ENCODE measurements around the gene SLAMF1.
"Not testable (repeated sequence)": the region's sequence is repeated elsewhere in the genome, so short reads cannot be mapped to it uniquely, and the experiment has no call there.

The SLAMF1 gene

DNA sequence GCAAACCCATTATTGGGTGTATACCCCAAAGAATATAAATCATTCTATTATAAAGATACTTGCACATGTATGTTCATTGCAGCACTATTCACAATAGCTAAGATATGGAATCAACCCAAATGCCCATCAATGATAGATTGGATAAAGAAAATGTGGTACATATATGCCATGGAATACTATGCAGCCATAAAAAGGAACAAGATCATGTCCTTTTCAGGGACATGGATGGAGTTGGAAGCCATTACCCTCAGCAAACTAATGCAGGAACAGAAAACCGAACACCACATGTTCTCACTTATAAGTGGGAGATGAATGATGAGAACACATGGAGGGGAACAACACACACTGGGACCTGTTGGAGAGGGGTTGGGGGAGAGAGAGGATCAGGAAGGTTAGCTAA, 83.6 kb downstream of the SLAMF1 start:
- not testable (repeated sequence) for DNase-seq (ENCODE audit: low read depth in 2 of 2)

DNA sequence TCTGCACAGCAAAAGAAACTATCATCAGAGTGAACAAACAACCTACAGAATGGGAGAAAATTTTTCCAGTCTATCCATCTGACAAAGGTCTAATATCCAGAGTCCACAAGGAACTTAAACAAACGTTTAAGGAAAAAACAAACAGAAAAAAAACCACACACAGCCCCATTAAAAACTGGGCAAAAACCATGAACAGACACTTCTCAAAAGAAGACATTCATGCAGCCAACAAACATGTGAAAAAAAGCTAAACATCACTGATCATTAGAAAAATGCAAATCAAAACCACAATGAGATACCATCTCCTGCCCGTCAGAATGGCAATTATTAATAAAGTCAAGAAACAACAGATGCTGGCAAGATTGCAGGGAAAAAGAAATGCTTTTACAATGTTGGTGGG, 84.1 kb downstream of the SLAMF1 start:
- DNase-seq (ENCODE audit: low read depth in 2 of 2): not testable (repeated sequence)

DNA sequence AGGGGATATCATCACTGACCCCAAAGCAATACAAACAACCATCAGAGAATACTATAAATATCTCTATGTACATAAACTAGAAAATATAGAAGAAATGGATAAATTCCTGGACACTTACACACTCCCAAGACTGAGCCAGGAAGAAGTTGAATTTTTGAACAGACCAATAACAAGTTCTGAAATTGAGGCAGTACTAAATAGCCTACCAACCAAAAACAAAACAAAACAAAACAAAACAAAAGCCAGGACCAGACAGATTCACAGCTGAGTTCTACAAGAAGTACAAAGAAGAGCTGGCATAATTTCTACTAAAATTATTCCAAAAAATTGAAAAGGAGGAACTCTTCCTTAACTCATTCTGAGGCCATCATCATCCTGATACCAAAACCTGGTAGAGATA, 86.0 kb downstream of the SLAMF1 start:
- no peak for DNase-seq (ENCODE audit: low read depth in 2 of 2)

DNA sequence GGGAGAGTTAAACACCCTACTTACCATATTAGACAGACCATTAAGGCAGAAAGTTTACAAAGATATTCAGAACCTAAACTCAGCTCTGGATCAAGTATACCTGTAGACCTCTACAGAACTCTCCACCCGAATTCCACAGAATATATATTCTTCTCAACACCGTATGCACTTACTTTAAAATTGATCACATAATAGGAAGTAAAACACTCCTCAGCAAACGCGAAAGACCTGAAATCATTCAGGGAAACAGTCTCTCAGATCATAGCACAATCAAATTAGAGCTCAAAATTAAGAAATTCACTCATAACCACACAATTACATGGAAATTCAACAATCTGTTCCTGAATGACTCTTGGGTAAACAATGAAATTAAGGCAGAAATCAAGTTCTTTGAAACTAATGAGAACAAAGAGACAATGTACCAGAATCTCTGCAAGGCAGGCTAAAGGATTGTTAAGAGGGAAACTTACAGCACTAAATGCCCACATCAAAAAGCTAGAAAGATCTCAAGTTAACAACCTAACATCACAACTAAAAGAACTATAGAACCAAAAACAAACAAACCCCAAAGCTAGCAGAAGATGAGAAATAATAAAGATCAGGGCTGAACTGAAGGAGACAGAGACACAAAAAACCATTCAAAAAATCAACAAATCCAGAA, 86.7 kb downstream of the SLAMF1 start:
- DNase-seq (ENCODE audit: low read depth in 2 of 2): no peak

DNA sequence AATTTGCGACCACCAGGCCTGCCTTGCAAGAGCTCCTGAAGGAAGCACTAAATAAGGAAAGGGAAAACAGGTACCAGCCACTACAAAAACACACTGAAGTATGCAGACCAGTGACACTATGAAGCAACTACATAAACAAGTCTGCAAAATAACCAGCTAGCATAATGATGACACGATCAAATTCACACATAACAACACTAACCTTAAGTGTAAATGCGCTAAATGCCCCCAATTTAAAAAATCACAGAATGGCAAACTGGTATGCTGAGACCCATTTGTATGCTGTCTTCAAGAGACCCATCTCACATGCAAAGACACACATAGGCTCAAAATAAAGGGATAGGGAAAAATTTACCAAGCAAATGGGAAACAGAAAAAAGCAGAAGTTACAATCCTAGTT, 87.4 kb downstream of the SLAMF1 start:
- DNase-seq (ENCODE audit: low read depth in 2 of 2): not testable (repeated sequence)

DNA sequence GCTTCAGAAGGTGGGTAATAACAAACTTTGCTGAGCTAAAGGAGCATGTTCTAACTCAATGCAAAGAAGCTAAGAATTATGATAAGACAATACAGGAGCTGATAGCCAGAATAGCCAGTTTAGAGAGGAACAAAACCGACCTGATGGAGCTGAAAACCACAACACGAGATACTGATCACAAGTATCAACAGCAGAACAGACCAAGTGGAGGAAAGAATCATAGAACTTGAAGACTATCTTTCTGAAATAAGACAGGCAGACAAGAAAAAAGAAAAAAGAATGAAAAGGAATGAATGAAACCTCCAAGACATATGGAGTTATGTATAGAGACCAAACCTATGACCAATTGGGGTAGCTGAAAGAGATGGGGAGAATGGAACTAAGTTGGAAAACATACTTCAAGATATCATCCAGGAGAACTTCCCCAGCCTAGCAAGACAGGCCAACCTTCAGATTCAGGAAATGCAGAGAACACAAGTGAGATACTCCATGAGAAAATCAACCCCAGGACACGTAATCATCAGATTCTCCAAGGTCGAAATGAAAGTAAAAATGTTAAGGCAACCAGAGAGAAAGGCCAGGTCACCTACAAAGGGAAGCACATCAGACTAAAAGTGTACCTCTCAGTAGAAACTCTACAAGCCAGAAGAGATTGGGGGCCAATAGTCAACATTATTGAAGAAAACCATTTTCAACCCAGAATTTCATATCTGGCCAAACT, 88.0 kb downstream of the SLAMF1 start:
- no peak for DNase-seq (ENCODE audit: low read depth in 2 of 2)

All from stimulated activated CD4-positive, alpha-beta T cell treated with anti-CD3 and anti-CD28 coated beads, Interleukin-12 subunit alpha, Interleukin-12 subunit beta, amount 100 ng/mL, for 24 hours (primary cell).